Measurements from ENCODE around the gene BAK1. TPM values are rescaled to one million over a fixed set of nuclear protein-coding genes. Genes with fewer than 3 reads are reported as not detected.

The BAK1 gene
- total and polyA plus RNA-seq, 2 of the 13 experiments (the other 11 are each of a cell fraction or from before 2014, with no cell fraction given), result 15.0 to 23.8 TPM

- no peak for TF ChIP-seq ZBTB39 (CRISPR knock-in tag; IDR thresholded peaks at IDR 0.05)
- TF ChIP-seq CBX2 (IDR thresholded peaks at IDR 0.05; ENCODE audit: low read depth, low read length), result no peak
- TF ChIP-seq CBX2 (CRISPR knock-in tag; IDR thresholded peaks at IDR 0.05; ENCODE audit: low read depth), result no peak
- no peak for TF ChIP-seq NFE2L1 (CRISPR knock-in tag; IDR thresholded peaks at IDR 0.05; ENCODE audit: borderline replicate concordance)
- no peak for TF ChIP-seq CBFB (CRISPR knock-in tag; IDR thresholded peaks at IDR 0.05)
- peak; percentile 64; the same call in 1 of the 2 replicates for TF ChIP-seq ZNF235 (CRISPR knock-in tag; IDR thresholded peaks at IDR 0.05; ENCODE audit: borderline replicate concordance)
- no peak; the same call in 1 of the 2 replicates for TF ChIP-seq DNMT3B (CRISPR knock-in tag; conservative IDR thresholded peaks at IDR 0.05)
- 0 out of 2 replicates have a peak, but pooled peaks have one; percentile 72 for TF ChIP-seq ZNF567 (CRISPR knock-in tag; IDR thresholded peaks at IDR 0.05; ENCODE audit: borderline replicate concordance)
- no peak for TF ChIP-seq ATM (IDR thresholded peaks at IDR 0.05; ENCODE audit: borderline replicate concordance)
- TF ChIP-seq ZNF432 (CRISPR knock-in tag; IDR thresholded peaks at IDR 0.05; ENCODE audit: borderline replicate concordance), result no peak
- no peak for TF ChIP-seq ZNF282 (IDR thresholded peaks at IDR 0.05; ENCODE audit: partially characterized antibody)
- no peak for TF ChIP-seq ZNF10 (CRISPR knock-in tag; IDR thresholded peaks at IDR 0.05; ENCODE audit: borderline replicate concordance, low read depth)
- no peak for TF ChIP-seq ZNF660 (CRISPR knock-in tag; IDR thresholded peaks at IDR 0.05; ENCODE audit: borderline replicate concordance, low read depth)
- no peak for TF ChIP-seq ZNF7 (CRISPR knock-in tag; IDR thresholded peaks at IDR 0.05)
- peak; percentile 34 for TF ChIP-seq ZNF331 (CRISPR knock-in tag; IDR thresholded peaks at IDR 0.05)
- TF ChIP-seq IKZF1 (IDR thresholded peaks at IDR 0.05), result no peak
- no peak for TF ChIP-seq ZNF101 (CRISPR knock-in tag; IDR thresholded peaks at IDR 0.05; ENCODE audit: borderline replicate concordance, low read depth)
- no peak for TF ChIP-seq ZNF780A (CRISPR knock-in tag; IDR thresholded peaks at IDR 0.05)
- TF ChIP-seq ZNF296 (CRISPR knock-in tag; conservative IDR thresholded peaks at IDR 0.05), result no peak
- no peak for TF ChIP-seq ZFP36 (IDR thresholded peaks at IDR 0.05; ENCODE audit: borderline replicate concordance, low read depth, low read length, partially characterized antibody)
- TF ChIP-seq TARDBP (CRISPR knock-in tag; IDR thresholded peaks at IDR 0.05), result peak; percentile 57; the same call in 1 of the 2 replicates
- TF ChIP-seq, protein P1, sequence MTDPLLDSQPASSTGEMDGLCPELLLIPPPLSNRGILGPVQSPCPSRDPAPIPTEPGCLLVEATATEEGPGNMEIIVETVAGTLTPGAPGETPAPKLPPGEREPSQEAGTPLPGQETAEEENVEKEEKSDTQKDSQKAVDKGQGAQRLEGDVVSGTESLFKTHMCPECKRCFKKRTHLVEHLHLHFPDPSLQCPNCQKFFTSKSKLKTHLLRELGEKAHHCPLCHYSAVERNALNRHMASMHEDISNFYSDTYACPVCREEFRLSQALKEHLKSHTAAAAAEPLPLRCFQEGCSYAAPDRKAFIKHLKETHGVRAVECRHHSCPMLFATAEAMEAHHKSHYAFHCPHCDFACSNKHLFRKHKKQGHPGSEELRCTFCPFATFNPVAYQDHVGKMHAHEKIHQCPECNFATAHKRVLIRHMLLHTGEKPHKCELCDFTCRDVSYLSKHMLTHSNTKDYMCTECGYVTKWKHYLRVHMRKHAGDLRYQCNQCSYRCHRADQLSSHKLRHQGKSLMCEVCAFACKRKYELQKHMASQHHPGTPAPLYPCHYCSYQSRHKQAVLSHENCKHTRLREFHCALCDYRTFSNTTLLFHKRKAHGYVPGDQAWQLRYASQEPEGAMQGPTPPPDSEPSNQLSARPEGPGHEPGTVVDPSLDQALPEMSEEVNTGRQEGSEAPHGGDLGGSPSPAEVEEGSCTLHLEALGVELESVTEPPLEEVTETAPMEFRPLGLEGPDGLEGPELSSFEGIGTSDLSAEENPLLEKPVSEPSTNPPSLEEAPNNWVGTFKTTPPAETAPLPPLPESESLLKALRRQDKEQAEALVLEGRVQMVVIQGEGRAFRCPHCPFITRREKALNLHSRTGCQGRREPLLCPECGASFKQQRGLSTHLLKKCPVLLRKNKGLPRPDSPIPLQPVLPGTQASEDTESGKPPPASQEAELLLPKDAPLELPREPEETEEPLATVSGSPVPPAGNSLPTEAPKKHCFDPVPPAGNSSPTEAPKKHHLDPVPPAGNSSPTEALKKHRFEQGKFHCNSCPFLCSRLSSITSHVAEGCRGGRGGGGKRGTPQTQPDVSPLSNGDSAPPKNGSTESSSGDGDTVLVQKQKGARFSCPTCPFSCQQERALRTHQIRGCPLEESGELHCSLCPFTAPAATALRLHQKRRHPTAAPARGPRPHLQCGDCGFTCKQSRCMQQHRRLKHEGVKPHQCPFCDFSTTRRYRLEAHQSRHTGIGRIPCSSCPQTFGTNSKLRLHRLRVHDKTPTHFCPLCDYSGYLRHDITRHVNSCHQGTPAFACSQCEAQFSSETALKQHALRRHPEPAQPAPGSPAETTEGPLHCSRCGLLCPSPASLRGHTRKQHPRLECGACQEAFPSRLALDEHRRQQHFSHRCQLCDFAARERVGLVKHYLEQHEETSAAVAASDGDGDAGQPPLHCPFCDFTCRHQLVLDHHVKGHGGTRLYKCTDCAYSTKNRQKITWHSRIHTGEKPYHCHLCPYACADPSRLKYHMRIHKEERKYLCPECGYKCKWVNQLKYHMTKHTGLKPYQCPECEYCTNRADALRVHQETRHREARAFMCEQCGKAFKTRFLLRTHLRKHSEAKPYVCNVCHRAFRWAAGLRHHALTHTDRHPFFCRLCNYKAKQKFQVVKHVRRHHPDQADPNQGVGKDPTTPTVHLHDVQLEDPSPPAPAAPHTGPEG (CRISPR knock-in tag; IDR thresholded peaks at IDR 0.05), result peak; percentile 22; the same call in 1 of the 2 replicates
- TF ChIP-seq TCF12 (IDR thresholded peaks at IDR 0.05), result no peak
- peak; percentile 23 for TF ChIP-seq TCF12 (CRISPR knock-in tag; IDR thresholded peaks at IDR 0.05)
Measured at GRCh38 chr6:33589731-33590530, 9.9 kb upstream of the BAK1 start (continued).

All from HepG2 (cell line).